H1 (cell line): ENCODE results near the gene SNCAIP. TPM values are rescaled to one million over a fixed set of nuclear protein-coding genes. Genes with fewer than 3 reads are reported as not detected.

ENCODE experiments used
- CTCF ChIA-PET: fragments of 300-600 bp; sonication (Branson Sonifier 250); formaldehyde crosslinking; loops from one replicate; lab custom pipeline; 2021; ENCODE audit not compliant: partially characterized antibody; lab: Charles Lee
- POLR2A ChIA-PET: fragments of 300-600 bp; sonication (Branson Sonifier 250); formaldehyde crosslinking; loops from one replicate; lab custom pipeline; 2021; ENCODE audit warnings: inconsistent platforms; ENCODE audit not compliant: partially characterized antibody; lab: Charles Lee
- DNase-seq, 2 experiments: peaks; one replicate each; pipeline versions ENCODE4 v3.0.0 to v3.0.0-alpha.2; 2010 to 2022; ENCODE audit warnings: low spot score in 2 of 2, low read depth in 1 of 2, mixed read lengths in 1 of 2
- FAIRE-seq: peaks from 2 replicates; lab custom pipeline; 2011; peaks lifted over from hg19 to GRCh38; lab: Jason Lieb, UNC
- H2AFZ ChIP-seq: 2 replicates; pipeline ENCODE4 v1.8.1; 2012; ENCODE audit warnings: low read length, inconsistent platforms
- H2AK5ac ChIP-seq: 2 replicates; pipeline ENCODE4 v1.6.1; 2013; ENCODE audit warnings: low read depth, low read length
- H2BK120ac ChIP-seq: replicated peaks from 2 replicates; pipeline ENCODE3; 2013; ENCODE audit warnings: low read depth, low read length, inconsistent platforms
- H2BK12ac ChIP-seq: 2 replicates; pipeline ENCODE4 v1.6.1; 2013; ENCODE audit warnings: low read depth, low read length
- H2BK15ac ChIP-seq: 2 replicates; pipeline ENCODE4 v1.6.1; 2013; ENCODE audit warnings: low read length
- H2BK20ac ChIP-seq: 2 replicates; pipeline ENCODE4 v1.6.1; 2013; ENCODE audit warnings: low read length
- H2BK5ac ChIP-seq: 2 replicates; pipeline ENCODE4 v1.6.1; 2013; ENCODE audit warnings: low read depth, low read length
- H3K14ac ChIP-seq: 2 replicates; pipeline ENCODE4 v1.6.1; 2013; ENCODE audit warnings: inconsistent platforms; ENCODE audit not compliant: insufficient read length
- H3K18ac ChIP-seq: 2 replicates; pipeline ENCODE4 v1.6.1; 2013; ENCODE audit warnings: low read length; ENCODE audit errors: extremely low read depth
- H3K23ac ChIP-seq: 2 replicates; pipeline ENCODE4 v1.6.1; 2013; ENCODE audit warnings: inconsistent platforms; ENCODE audit not compliant: insufficient read length
- H3K23me2 ChIP-seq: 2 replicates; pipeline ENCODE4 v1.6.1; 2013; ENCODE audit warnings: low read depth, low read length
- H3K27ac ChIP-seq: 2 replicates; pipeline ENCODE4 v1.6.1; 2011; ENCODE audit warnings: low read depth, low read length, inconsistent platforms
- H3K27me3 ChIP-seq, 4 experiments: replicated peaks in 1 of 4; 1 replicate in 1 of 4; 2 replicates in 3 of 4; pipeline versions ENCODE4 v1.6.1 to v1.8.1; 2011 to 2013; ENCODE audit warnings: low read length in 3 of 4, mild to moderate bottlenecking in 3 of 4, inconsistent platforms in 2 of 4, mixed read lengths in 2 of 4, moderate library complexity in 1 of 4; ENCODE audit not compliant: control insufficient read depth in 3 of 4, insufficient read depth in 3 of 4; ENCODE audit errors: extremely low read depth in 1 of 4
- H3K36me3 ChIP-seq, 4 experiments: 2 replicates each; pipeline versions ENCODE4 v1.6.1 to v1.8.1; 2011 to 2013; ENCODE audit warnings: mild to moderate bottlenecking in 4 of 4, low read length in 3 of 4, moderate library complexity in 2 of 4, control low read depth in 1 of 4, inconsistent platforms in 1 of 4; ENCODE audit not compliant: insufficient read depth in 4 of 4, control insufficient read depth in 2 of 4
- H3K4ac ChIP-seq: replicated peaks from 2 replicates; pipeline ENCODE3; 2013; ENCODE audit warnings: low read length, low read depth, mixed read lengths, inconsistent platforms; ENCODE audit not compliant: insufficient read length
- H3K4me1 ChIP-seq, 4 experiments: replicated peaks in 1 of 4; 1 replicate in 1 of 4; 2 replicates in 3 of 4; pipeline versions ENCODE4 v1.6.1 to v1.8.1; 2011 to 2013; ENCODE audit warnings: low read length in 3 of 4, inconsistent platforms in 2 of 4, mixed read lengths in 1 of 4; ENCODE audit not compliant: insufficient read depth in 4 of 4, control insufficient read depth in 3 of 4
- H3K4me2 ChIP-seq, 2 experiments: 2 replicates each; pipeline versions ENCODE4 v1.6.1 to v1.8.1; 2011 to 2013; ENCODE audit warnings: low read depth in 2 of 2, low read length in 2 of 2, control low read depth in 1 of 2, inconsistent platforms in 1 of 2, mild to moderate bottlenecking in 1 of 2; ENCODE audit not compliant: insufficient read depth in 1 of 2
- H3K4me3 ChIP-seq, 4 experiments: fragments of 200-600, 300-600 bp in 1 of 4; sonication (generic), shearing (Covaris generic), sonication (Bioruptor Twin) in 1 of 4; 2 replicates each; pipeline versions ENCODE4 v1.5.1 to v1.8.1; 2011 to 2016; ENCODE audit warnings: low read length in 4 of 4, low read depth in 3 of 4, control low read depth in 2 of 4, inconsistent platforms in 2 of 4, mild to moderate bottlenecking in 2 of 4, mixed read lengths in 1 of 4, moderate library complexity in 1 of 4; ENCODE audit not compliant: insufficient read depth in 2 of 4; ENCODE audit errors: extremely low read depth in 1 of 4
- H3K56ac ChIP-seq: replicated peaks from 2 replicates; pipeline ENCODE3; 2013; ENCODE audit warnings: low read depth, mild to moderate bottlenecking, mixed read lengths, low read length, inconsistent platforms; ENCODE audit not compliant: insufficient read length
- H3K79me1 ChIP-seq: 2 replicates; pipeline ENCODE4 v1.6.1; 2013; ENCODE audit warnings: low read depth, low read length, control low read depth
- H3K79me2 ChIP-seq, 2 experiments: 2 replicates each; pipeline versions ENCODE4 v1.6.1 to v1.8.1; 2012 to 2013; ENCODE audit warnings: low read length in 2 of 2, mild to moderate bottlenecking in 2 of 2, inconsistent platforms in 1 of 2; ENCODE audit not compliant: insufficient read depth in 2 of 2, control insufficient read depth in 1 of 2
- H3K9ac ChIP-seq, 4 experiments: replicated peaks in 1 of 4; 1 replicate in 1 of 4; 2 replicates in 3 of 4; pipeline versions ENCODE4 v1.6.1 to v1.8.1; 2011 to 2013; ENCODE audit warnings: low read depth in 3 of 4, low read length in 3 of 4, control low read depth in 2 of 4, mild to moderate bottlenecking in 2 of 4, moderate library complexity in 2 of 4, inconsistent platforms in 1 of 4; ENCODE audit errors: extremely low read depth in 1 of 4
- H3K9me3 ChIP-seq, 2 experiments: 2 replicates each; pipeline versions ENCODE4 v1.6.1 to v1.8.1; 2012 to 2013; ENCODE audit warnings: mild to moderate bottlenecking in 2 of 2, moderate library complexity in 2 of 2, control low read depth in 1 of 2, inconsistent platforms in 1 of 2, low read depth in 1 of 2, low read length in 1 of 2, mixed read lengths in 1 of 2; ENCODE audit not compliant: insufficient read depth in 2 of 2
- H4K20me1 ChIP-seq, 2 experiments: replicated peaks in 1 of 2; 2 replicates each; pipeline versions ENCODE3 to v1.8.1; 2011 to 2013; ENCODE audit warnings: inconsistent platforms in 2 of 2, low read length in 2 of 2, mild to moderate bottlenecking in 1 of 2; ENCODE audit not compliant: insufficient read depth in 2 of 2, control insufficient read depth in 1 of 2
- H4K5ac ChIP-seq: 2 replicates; pipeline ENCODE4 v1.6.1; 2013; ENCODE audit warnings: low read length, low read depth, mixed read lengths, inconsistent platforms; ENCODE audit not compliant: insufficient read length
- H4K8ac ChIP-seq: 2 replicates; pipeline ENCODE4 v1.8.0; 2013; ENCODE audit warnings: mild to moderate bottlenecking, moderate library complexity, low read length, inconsistent platforms; ENCODE audit not compliant: insufficient read depth; ENCODE audit errors: extremely low read depth
- H4K91ac ChIP-seq: replicated peaks from 2 replicates; pipeline ENCODE3; 2013; ENCODE audit warnings: low read length, mixed read lengths, inconsistent platforms; ENCODE audit not compliant: insufficient read length
- ATF2 ChIP-seq: IDR thresholded peaks from 2 replicates; pipeline ENCODE4 v1.6.1; 2012; ENCODE audit warnings: low read length, inconsistent platforms
- BACH1 ChIP-seq: IDR thresholded peaks from 2 replicates; pipeline ENCODE4 v1.6.1; 2012; ENCODE audit warnings: low read length, improper control_type of control experiment
- CEBPB ChIP-seq: IDR thresholded peaks from 2 replicates; pipeline ENCODE4 v1.6.1; 2012; ENCODE audit warnings: low read depth, low read length
- CREB1 ChIP-seq: IDR thresholded peaks from 2 replicates; pipeline ENCODE4 v1.6.1; 2012; ENCODE audit warnings: inconsistent platforms
- EGR1 ChIP-seq: IDR thresholded peaks from 2 replicates; pipeline ENCODE4 v1.6.1; 2011; ENCODE audit warnings: low read depth, low read length, borderline replicate concordance
- EP300 ChIP-seq, 2 experiments: IDR thresholded peaks; 1 replicate in 1 of 2; 2 replicates in 1 of 2; pipeline ENCODE4 v1.6.1; 2011 to 2012; ENCODE audit warnings: low read depth in 2 of 2, low read length in 2 of 2, mild to moderate bottlenecking in 2 of 2, borderline replicate concordance in 1 of 2, inconsistent platforms in 1 of 2, moderate library complexity in 1 of 2
- EZH2 ChIP-seq: fragments of 200-600 bp; sonication (generic); IDR thresholded peaks from 2 replicates; pipeline ENCODE4 v1.7.1; 2012; ENCODE audit warnings: low read depth, mild to moderate bottlenecking, moderate library complexity, low read length, inconsistent platforms; ENCODE audit not compliant: severe bottlenecking
- KDM5A ChIP-seq: fragments of 200-600 bp; IDR thresholded peaks from 2 replicates; pipeline ENCODE4 v1.7.1; 2012; ENCODE audit warnings: mild to moderate bottlenecking, low read length, inconsistent platforms, mixed read lengths
- NRF1 ChIP-seq: IDR thresholded peaks from 2 replicates; pipeline ENCODE4 v1.6.1; 2011; ENCODE audit warnings: mild to moderate bottlenecking, low read depth, low read length, improper control_type of control experiment
- SIX5 ChIP-seq: IDR thresholded peaks from 2 replicates; pipeline ENCODE4 v1.6.1; 2011; ENCODE audit warnings: mild to moderate bottlenecking, low read depth, low read length
- SP2 ChIP-seq: IDR thresholded peaks from 2 replicates; pipeline ENCODE4 v1.6.1; 2012; ENCODE audit warnings: mild to moderate bottlenecking, low read length, inconsistent platforms
- SRF ChIP-seq: IDR thresholded peaks from 2 replicates; pipeline ENCODE4 v1.6.1; 2011; ENCODE audit warnings: mild to moderate bottlenecking, low read depth, low read length, moderate library complexity
- TAF1 ChIP-seq: IDR thresholded peaks from 2 replicates; pipeline ENCODE4 v1.6.1; 2011; ENCODE audit warnings: mild to moderate bottlenecking, low read depth, low read length
- ZNF274 ChIP-seq: IDR thresholded peaks from 2 replicates; pipeline ENCODE4 v1.7.0; 2012; ENCODE audit warnings: low read length, borderline replicate concordance; ENCODE audit errors: extremely low read depth
- WGBS, 2 experiments: shearing (Covaris generic) in 1 of 2; methylation state at CpG; one replicate each; pipeline versions ENCODE4 v1.1.6 to v1.1.7; 2013 to 2015; ENCODE audit warnings: low lambda C conversion rate in 2 of 2, mixed read lengths in 2 of 2, inconsistent platforms in 1 of 2, low coverage in 1 of 2, missing lambda C conversion rate in 1 of 2; ENCODE audit not compliant: insufficient replicate concordance in 2 of 2, insufficient coverage in 1 of 2, insufficient read length in 1 of 2; ENCODE audit errors: extremely low coverage in 1 of 2, missing lambda C conversion rate in 1 of 2; 5-methylcytosine and 5-hydroxymethylcytosine counted together
- polyA plus RNA-seq, 7 experiments: library from polyadenylated mRNA; depleted of rRNA in 3 of 7; stranded (reverse) in 5 of 7; unstranded in 2 of 7; fragments of >200 nt in 5 of 7; fragments of 200-250 nt in 2 of 7; gene quantifications; 1 replicate in 5 of 7; 2 replicates in 1 of 7; 4 replicates in 1 of 7; pipeline versions ENCODE4 v1.2.1 to v1.2.3, GENCODE V29; 2011 to 2013; ENCODE audit warnings: missing spikeins in 2 of 7, mixed read lengths in 2 of 7
- total RNA-seq: library from RNA; stranded (reverse); fragmentation: NEBNext Ultra II Directional; extraction: Animal tissue kit (Norgen Biotek cat#: 25700); gene quantifications from 2 replicates; pipeline ENCODE4 v1.2.1, GENCODE V29; 2021

The SNCAIP gene
- total and polyA plus RNA-seq, 2 of the 8 experiments (the other 6 are each of a cell fraction or from before 2014, with no cell fraction given) = 3.9 to 9.0 TPM

DNA sequence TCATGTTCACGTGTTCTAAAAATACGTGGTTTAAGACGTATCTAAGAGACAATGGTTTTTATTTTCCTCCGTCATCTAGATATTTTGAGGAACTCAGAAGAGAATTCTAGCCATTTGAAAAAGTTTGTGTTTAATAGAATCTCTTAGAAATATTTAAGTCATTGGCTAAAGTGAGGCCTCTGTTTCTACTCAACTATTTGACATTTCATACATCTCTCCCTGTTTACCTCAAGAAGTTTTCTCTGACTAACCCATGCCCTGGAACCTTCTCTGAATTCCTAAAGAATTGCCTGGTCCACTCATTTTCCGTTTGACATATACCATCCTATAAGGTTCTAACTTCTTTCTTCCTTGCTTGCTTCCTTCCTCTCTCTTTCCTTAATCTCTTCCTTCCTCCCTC lies 178.7 kb downstream of the SNCAIP start:
- H4K20me1 ChIP-seq = no peaks in the 10 kb centered on the region
- ChIA-PET POLR2A (no interaction called here), CTCF (interaction anchor here (0.5 to 14.9 kb wide), 2 partner anchors 279 to 293 kb away, joined by 3 to 221 read pairs; no protein-coding TSS in a partner anchor)
- H2BK120ac ChIP-seq = no peak overlapping the region
- no peak overlapping the region for H2AK5ac ChIP-seq
- H2AFZ ChIP-seq = no peak overlapping the region
- H3K56ac ChIP-seq = no peak overlapping the region
- no peak overlapping the region for H3K4ac ChIP-seq
- H3K27ac ChIP-seq = no peak overlapping the region
- H4K8ac ChIP-seq = no peak overlapping the region
- no peak overlapping the region for H4K5ac ChIP-seq
- no peak overlapping the region for H3K14ac ChIP-seq
- H2BK12ac ChIP-seq = no peak overlapping the region
- peaks cover 0 to 3% (median 0%) of the 10 kb centered on the region in 4 experiments; a peak in 1 of 7 replicates for H3K4me1 ChIP-seq
- FAIRE-seq (no peak), DNase-seq (no peak)
- WGBS, 2 experiments = 89% methylated on average over 5 of the region's 5 CpGs; no CpG with 5 or more reads in 1 of the 2 experiments
- H3K36me3 ChIP-seq = no peaks in the 10 kb centered on the region
- no peak overlapping the region for H3K9ac ChIP-seq
- no peak overlapping the region for H3K4me2 ChIP-seq
- H2BK5ac ChIP-seq = no peak overlapping the region
- no peaks in the 10 kb centered on the region for H3K27me3 ChIP-seq
- H3K23me2 ChIP-seq = no peaks in the 10 kb centered on the region
- no peak overlapping the region for H3K18ac ChIP-seq
- H3K23ac ChIP-seq = no peak overlapping the region
- no peaks in the 10 kb centered on the region for H3K79me2 ChIP-seq
- no peak overlapping the region for H2BK15ac ChIP-seq
- no peak overlapping the region; the same call in 1 of the 2 replicates for H2BK20ac ChIP-seq
- H3K9me3 ChIP-seq = no peaks in the 10 kb centered on the region
- no peak overlapping the region for H4K91ac ChIP-seq
- H3K4me3 ChIP-seq = no peak overlapping the region
- no peaks in the 10 kb centered on the region for H3K79me1 ChIP-seq
- TF ChIP-seq KDM5A = no peak
- no peak for TF ChIP-seq SIX5
- no peak for TF ChIP-seq EP300 (IDR thresholded peaks at IDR 0.05; ENCODE audit: borderline replicate concordance in 1 of 2, low read depth in 2 of 2, low read length in 2 of 2)
- TF ChIP-seq SP2 = no peak
- no peak for TF ChIP-seq ATF2
- TF ChIP-seq ZNF274 = no peak
- TF ChIP-seq TAF1 = no peak
- TF ChIP-seq EGR1 = no peak
- TF ChIP-seq CEBPB = no peak
- TF ChIP-seq BACH1 = no peak
- TF ChIP-seq EZH2 = no peak
- TF ChIP-seq SRF = no peak
- TF ChIP-seq NRF1 = no peak
- no peak for TF ChIP-seq CREB1
